ENCODE data around the gene TIMM10B.

DNA sequence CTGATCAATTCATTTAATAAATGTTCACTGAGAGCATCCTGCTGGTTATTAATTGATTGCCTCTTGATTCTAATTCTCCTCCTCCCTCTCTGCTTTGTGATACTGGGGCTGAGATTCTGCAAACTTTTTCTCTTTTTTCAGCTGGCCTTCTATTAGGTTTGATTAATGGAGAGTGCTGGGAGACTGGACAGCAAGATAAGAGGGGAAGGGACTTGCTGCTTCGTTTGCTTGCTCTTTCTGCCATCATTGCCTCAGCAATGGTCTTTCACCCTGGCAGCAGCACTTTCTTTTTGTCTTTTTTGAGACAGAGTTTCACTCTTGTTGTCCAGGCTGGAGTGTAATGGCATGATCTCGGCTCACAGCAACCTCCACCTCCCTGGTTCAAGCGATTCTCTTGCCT lies 22.9 kb downstream of the TIMM10B start:
- TF ChIP-seq, protein P1, sequence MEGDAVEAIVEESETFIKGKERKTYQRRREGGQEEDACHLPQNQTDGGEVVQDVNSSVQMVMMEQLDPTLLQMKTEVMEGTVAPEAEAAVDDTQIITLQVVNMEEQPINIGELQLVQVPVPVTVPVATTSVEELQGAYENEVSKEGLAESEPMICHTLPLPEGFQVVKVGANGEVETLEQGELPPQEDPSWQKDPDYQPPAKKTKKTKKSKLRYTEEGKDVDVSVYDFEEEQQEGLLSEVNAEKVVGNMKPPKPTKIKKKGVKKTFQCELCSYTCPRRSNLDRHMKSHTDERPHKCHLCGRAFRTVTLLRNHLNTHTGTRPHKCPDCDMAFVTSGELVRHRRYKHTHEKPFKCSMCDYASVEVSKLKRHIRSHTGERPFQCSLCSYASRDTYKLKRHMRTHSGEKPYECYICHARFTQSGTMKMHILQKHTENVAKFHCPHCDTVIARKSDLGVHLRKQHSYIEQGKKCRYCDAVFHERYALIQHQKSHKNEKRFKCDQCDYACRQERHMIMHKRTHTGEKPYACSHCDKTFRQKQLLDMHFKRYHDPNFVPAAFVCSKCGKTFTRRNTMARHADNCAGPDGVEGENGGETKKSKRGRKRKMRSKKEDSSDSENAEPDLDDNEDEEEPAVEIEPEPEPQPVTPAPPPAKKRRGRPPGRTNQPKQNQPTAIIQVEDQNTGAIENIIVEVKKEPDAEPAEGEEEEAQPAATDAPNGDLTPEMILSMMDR (IDR thresholded peaks at IDR 0.05) = no peak
- TF ChIP-seq EP300 (IDR thresholded peaks at IDR 0.05) (no peak), POLR2AphosphoS5 (IDR thresholded peaks at IDR 0.05) (no peak), POLR2A (IDR thresholded peaks at IDR 0.05; ENCODE audit: low read depth) (no peak)
